Measurements from ENCODE around the gene ADAMTS2.

ADAMTS2 gene

DNA sequence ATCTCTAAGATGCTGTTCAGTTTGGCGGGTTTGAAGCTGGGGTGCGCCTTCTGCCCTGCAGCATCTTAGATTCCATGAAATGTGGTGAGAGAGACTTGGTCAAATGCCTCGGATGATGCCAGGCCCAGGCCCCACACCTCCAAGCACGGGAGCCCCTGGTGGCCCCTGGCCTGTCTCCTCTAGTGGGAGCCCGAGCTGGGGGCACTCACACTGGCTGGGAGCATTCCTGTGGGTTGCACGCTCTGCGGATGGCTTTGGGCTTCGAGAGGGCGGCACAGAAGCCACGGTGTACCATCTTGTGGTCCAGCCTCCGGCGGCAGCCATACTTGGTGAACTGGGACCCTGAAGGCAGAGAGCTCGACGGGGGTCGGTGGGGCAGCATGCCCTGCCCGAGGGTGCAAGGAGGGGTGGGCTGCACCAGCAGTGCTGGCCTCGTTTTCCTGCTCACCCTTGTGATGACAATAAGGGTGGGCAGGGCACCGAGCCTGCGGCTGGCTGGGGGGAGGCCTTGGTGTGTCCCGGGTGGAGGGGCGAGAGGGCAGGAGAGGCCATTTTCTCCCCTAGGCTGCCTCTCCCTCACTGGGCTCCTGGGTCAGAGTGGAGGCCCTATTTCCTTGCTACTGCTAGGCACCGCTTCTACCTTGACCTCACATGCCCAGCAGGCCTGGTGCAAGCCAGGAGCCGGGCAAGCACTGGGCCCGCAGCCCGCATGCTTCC is 219.3 kb downstream of the ADAMTS2 start:
- DNase-seq (ENCODE audit: low read depth, low spot score): no peak

DNA sequence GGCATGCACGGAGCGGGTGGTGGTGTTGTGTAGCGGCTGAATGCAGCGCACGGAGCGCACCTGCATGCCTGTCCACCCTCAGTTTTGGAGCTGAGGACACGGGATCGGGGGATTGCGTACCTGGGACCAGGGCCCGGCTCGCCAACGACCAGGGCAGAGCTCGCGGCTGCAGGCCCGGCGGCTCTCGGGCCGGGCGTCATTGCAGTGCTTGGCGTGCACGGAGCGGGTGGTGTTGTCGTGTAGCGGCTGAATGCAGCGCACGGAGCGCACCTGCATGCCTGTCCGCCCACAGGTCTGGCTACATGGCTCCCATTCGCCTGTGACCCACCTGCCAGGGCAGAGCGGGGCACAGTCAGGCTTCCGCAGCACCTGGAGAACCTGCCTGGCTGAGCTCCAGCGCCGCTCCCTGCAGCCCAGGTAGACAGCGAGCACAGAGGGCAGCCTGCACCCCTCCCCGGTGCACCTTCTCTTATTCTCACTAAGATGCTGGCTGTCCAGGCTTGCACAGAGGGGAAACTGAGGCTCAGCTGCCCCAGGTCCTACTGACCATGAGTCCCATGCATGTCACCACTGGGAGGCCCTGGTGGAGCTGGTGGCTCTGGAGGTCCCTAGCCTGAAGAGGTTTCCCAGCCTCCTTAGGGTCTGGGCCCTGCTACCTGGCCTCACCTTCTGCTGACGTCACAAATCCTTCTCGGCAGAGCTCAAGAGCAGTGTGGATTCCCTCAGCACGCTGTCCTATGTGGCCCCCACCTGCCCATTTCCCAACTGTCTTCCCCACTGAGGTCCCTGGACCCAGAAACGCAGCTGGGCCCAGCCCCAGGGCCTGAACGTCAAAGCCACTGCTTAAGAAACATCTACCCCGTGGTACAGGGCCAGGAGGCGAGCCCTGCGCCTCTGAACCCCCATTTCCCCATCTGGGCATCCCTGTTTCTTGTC is 220.1 kb downstream of the ADAMTS2 start:
- DNase-seq (ENCODE audit: low read depth, low spot score): no peak

DNA sequence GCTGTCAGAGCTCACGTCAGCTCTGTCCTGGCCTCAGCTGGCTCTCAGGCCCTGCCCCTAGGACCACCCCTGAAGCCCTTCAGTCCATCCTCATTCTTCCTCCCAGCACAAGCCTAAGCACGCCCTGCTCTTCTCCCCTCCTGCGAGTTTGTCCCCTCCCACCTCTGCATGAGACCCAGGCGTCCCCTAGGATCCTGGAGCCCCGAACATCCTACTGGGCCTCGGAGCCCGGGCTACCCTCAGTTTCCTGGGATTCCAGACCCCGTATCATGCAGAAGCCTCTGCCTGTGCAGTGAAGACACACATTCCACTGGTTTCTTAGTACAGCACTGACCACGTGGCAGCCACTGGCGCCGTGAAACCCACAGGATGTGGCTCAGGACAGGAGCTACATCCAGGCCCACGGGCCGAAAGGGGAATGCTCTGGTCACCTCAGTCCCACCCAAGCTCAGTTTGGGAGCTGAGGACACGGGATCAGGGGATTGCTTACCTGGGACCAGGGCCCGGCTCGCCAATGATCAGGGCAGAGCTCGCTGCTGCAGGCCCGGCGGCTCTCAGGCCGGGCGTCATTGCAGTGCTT is 220.9 kb downstream of the ADAMTS2 start:
- no peak for DNase-seq (ENCODE audit: low read depth, low spot score)

DNA sequence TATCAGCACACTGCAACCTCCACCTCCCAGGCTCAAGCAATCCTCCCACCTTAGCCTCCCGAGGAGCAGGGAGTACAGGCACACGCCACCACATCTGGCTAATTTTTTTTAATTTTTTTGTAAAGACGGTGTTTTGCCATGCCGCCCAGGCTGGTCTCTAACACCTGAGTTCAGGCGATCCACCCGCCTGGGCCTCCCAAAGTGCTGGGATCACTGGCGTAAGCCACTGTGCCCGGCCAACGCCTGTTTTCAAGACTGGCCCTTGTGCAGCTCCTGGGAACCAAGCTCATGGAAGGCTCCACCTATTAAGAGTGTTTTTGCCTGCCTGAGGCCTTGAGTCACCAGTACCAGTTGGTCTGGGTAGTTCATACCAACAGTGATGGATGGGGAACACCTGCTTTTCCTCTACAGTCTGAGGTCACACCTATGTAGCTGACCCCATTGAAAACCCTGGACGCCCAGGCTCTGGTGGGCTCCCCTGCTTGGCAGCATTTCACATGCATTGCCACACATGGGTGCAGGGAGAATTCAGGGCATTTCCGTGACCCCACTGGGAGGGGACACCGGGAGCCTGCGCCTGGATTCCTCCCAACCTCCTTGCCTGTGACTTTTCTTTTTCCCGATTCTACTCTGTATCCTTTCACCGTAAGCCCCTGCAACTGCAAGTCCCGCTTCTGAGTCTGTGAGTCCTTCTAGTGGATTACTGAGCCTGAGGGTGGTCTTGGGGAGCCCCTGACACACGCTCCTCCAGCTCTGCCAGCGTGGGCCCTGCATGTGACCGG is 221.6 kb downstream of the ADAMTS2 start:
- DNase-seq (ENCODE audit: low read depth, low spot score): no peak

DNA sequence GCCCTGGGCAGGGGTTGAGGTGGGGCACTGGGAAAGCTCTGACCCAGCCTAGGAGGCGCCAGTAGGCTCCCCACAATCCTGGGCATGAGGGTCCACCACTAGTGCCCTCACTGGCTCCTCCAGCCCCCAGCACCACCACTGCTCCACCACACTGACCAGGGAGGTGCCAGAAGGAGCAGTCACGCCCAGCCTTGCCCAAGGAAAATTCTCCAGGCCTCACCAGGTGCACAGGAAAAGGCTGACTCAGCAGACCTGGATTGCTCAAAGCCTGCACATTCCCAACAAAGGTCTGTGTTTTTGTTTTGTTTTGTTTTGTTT is 222.2 kb downstream of the ADAMTS2 start:
- DNase-seq (ENCODE audit: low read depth, low spot score): no peak

DNA sequence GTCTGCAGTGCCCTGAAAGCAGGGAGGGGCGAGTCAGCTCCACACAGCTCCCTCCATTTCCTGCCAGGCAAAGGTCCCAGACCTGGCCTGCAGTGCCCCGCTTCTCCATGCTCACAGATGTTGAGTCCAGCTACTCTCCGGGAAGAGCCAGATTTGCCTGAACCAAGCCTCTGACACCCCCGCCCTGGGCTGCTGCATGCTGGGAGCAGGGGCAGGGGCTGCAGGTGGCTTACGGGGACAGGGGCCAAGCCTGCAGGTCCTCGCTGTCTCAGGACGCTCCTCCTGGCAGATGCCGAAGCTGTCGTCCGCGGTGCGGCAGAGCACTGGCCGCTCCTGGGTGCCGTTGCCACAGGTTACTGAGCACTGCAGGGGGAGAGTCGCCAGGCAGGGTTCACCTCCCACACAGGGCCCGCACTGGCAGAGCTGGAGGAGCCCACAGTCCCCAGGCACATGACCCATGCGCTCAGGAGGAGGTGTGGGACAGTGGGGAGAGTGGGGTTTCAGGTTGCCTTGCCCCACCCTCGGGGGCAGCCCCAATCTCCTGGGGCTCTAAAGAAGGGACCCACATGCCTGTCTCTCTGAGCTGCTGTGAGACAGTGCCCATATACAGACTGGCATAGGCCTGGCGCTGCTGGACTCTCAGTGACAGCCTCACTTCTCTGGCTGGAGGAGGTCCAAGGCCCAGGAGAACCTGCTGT is 222.7 kb downstream of the ADAMTS2 start:
- no peak for DNase-seq (ENCODE audit: low read depth, low spot score)

DNA sequence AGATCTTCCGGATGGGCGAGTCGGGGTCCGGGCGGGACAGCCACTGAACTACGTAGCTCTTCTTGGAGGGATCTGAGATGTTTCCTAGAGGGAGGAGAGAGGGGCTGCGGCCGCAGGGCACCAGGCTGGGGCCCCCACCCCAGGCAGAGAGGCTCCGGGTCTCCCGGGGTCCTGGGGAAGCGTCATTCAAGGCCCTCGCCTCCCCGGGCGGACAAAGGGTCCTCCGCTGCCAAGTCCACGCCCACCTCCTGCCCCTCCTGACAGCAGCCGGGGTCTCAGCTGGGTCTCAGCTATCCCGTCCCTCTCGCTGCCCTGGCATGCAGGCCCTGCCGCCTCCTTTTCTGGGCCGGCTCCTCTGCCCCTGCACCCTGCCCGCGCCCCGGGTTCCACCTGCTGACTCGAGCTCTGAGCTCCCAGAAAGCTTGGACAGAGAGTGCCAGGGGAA is 223.6 kb downstream of the ADAMTS2 start:
- DNase-seq (ENCODE audit: low read depth, low spot score): no peak

DNA sequence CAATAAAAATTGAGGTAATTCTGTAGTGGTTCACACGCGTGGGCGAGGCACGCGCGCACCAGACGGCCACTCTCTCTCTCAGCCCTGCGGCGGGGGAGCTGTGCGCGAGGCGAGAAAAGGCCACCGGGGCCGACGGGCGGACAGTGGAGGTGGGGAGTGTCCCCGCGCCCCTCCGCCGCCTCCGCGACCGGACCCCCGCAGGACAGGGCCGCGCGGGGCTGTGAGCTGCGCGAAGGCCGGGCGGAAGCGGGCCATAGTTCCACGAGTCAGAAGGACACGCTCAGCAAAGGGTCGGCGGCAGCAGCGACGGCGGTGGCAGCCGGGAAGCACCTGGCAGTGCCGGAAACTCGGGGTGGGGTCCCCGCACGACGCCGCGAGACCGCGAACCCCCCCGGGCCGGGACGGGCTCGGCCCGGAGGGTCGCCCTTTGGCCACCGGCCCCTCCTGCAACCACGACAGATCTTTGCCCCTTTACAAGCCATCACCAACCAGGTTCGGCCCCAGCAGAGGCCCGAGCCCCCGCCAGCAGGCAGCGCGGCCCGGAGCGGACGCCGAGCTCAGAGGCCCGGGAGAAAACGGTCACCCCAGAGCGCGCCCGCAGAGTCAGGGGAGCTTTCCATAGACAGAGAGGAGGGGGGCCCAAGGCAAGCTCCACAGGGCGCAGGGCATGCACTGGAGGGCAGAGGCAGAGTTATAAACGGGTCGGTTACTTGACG is 224.2 kb downstream of the ADAMTS2 start:
- DNase-seq (ENCODE audit: low read depth, low spot score): no peak

DNA sequence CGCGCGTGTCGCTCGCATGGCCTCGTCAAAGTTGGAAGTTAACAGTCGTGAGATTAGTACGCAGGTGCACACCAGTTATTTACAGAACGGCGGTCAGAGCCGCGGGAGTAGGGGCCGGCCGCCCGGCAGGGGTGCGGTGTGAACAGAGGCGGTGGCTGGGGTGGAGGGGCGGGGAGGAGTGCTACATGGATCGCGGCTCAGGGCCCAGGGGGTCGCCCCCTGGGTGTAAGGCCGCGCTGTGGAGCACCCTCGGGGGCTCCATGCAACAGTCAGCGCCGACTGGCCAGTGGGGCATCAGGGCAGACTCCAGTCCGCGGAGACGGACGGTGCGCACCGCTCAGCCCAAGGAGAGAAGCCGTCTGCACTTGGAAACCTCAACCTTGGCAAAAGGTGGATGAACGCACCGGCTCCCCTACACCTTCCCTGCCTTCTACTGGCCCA is 224.8 kb downstream of the ADAMTS2 start:
- DNase-seq (ENCODE audit: low read depth, low spot score): no peak

DNA sequence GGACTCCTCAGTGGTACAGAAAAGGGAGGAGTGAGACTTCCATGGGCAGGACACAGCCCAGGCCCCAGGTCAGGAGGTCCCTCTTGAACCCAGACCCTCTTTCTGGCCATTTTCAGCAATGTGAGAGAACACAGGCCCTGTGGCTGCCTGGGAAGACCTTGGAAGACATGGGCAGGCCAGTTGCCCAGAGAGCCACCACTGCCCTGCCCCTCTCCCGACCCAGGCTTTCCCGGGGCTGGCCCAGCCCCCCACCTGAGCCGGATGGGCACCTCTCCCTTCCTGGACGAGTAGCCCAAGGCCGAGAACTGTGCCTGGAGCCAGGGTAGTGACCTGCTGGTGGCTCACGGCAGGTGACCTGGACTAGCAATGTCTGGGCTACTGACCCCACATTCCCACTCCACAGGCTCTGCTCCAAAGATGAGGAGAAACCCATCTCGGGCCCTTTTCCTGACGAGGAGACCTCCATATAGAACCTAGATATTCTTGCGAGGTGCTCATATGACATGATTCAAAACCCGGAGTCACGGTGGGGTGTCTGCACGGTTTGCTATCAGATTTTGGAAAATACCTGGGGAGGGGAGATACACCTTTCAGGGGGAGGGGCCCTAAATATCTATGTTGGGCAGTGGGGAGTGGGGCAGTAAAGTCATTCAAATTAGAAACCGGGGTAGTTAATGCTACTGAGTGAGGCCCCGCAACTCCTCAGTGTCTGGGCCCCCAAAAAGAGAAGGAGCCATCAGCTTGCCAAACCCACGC is 225.7 kb downstream of the ADAMTS2 start:
- DNase-seq (ENCODE audit: low read depth, low spot score): no peak

DNA sequence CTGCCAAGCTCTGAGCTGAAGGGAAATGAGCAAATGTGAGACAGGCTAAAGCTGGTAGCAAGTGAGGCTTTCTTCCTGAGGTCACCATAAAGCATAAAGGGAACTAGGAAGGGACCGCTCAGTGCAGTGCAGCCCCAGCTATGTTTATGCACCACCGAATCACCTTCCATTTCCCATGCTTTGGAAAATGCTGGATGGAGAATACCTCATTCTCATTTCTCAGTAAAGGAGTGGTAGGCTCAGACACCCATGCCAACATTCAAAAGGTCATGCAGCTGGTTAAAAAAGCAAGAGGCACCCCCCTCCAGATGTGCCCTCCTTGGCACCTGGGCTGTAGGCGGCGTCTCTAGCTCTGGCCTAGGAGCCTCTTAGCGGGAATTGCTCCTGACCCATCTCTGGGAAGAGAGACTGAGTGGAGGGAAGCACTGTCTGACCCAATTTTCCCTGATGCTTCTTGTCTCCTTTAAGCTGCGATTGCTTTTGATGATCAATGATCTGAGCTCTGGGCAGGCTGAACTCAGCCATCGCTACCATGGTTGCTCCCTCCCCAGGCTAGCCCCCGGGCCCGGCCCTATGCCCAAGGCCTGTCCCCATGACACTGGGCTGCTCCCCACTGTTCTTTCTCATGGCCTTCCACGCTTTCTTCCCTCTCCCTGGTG is 226.4 kb downstream of the ADAMTS2 start:
- DNase-seq (ENCODE audit: low read depth, low spot score): no peak

DNA sequence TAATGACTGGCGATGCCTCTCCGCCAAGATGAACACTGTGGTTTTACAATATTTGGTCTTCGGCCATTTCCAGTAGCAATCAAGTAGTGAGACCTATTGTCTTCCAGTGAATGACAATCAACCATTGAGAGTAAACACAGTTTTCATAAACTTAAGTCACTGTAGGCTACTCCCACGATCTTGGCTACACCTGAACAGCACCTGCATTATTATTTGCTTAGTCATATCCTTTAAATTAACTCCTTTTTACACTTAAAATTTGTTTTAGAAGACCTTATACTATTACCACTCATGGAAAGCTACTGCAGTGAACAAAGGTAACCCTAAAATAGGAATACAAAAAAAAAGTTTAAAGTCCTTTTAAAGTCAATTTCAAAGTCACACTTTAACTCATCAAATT is 226.9 kb downstream of the ADAMTS2 start:
- DNase-seq (ENCODE audit: low read depth, low spot score): no peak

DNA sequence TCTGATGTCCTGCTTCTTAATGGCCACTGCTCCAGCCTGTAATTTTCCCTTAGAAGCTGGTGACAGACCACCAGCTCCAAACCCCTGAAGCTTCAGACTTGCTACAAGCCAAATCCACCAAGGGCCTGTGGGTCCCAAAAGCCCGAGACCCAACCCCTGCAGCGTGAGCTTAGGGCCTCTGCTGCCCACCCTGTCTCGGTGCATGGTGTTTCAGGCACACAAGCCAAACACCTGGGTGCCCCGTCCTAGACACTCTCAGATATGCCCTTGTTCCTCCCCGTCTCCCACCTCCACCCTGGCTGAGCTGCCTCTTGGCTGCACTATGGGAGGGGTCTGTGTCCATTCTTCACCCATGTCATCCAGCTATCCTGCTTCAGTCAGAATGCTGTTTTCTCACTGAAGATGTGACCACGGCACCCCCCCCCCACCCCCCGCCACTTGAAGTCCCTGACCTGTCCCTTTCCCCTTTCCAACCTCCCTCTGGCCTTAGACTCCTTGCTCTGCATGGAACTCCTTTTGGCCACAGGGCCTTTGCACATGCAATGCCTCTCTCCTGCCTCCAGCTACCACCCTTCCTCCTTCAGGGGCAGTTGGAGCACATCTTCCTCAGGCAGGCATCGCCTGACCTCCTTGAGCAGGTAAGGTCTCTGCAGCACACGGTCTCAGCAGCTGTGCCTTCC is 229.3 kb downstream of the ADAMTS2 start:
- DNase-seq (ENCODE audit: low read depth, low spot score): no peak

DNA sequence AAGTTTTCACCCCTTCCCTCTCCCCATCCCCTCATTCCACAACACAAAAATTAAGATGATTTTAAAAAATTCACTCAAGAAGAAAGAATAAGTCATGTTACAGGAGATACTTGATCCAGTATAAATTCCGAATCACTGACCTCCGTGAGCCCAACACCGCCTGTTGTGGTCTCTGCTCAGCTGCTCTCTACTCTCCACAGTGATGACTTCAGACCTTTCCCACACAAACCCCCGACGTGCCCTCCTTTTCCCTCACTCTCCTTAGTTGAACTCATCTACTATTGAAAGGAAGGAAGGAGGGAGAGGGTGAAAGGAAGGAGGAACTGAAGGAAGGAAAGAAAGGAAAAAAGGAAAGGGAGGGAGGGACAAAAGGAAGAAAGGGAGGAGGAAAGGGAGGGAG is 230.0 kb downstream of the ADAMTS2 start:
- DNase-seq (ENCODE audit: low read depth, low spot score): no peak

DNA sequence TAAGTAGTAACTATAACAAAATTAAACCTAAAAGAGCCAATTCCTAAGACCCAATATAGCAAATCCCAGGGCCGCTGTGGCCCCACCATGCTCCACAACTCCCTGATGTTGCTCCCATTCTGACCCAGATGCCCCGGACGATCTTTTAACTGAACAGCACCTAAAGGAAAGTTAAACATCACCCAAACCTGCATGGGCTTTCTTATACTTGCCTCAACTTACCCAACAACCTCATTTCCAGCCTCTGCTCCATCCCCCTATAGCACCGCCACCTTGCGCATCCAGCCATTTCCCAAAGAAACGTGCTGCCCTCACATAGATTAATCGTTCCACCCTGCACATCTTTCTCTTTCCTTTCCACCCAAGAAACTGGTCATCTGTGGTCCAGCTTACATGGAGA is 230.5 kb downstream of the ADAMTS2 start:
- DNase-seq (ENCODE audit: low read depth, low spot score): no peak

DNA sequence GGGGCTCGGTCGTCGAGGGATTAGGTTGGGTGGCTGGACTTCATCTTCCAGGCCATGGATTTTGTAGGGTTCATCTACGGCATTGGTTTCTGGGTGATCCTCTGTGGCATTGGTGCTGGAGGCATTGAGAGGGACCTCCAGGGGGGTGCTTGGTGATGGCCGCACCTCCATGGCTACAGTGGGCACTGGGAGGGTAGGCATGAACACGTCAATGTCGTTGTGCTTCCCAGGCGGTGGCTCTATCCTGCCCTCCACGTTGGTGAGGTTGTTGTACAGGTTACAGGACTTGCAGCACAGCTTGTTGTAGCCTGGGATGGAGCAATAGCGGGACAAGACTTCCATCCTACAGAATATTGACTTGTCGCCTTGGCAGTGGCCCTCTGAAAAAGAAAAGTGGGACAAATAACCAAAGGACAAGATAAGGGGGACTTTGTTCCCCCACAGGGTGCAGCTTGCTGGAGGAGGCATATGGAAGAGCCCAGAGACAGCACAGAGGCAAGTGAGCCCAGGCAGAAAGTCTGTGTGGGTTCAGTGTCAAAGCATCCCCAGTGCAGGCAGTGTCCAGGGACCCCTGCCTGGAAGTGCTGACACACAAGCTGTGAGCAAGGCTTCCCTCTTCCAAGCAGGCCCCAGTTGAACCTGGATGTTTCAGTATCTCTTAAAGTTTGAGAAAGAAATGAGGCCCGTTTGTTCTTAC is 231.2 kb downstream of the ADAMTS2 start:
- no peak for DNase-seq (ENCODE audit: low read depth, low spot score)

DNA sequence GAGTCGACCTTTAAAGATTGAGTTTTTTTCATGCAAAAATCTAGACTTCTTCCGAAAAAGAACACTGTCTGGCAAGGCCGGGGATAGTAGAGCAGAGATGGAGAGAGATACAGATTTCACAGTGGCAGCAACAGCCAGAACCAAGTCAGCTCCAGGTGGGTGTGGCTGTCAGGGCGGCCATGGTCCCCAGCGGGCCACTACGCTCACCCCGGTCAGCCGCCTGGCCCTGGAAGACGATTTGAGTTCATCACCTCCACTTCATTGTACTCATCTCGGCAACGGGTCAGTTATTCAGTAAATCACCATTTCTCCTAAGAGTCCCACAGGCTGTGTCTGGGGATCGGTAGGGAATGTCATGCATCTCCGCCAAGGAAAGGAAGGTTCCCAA is 232.1 kb downstream of the ADAMTS2 start:
- DNase-seq (ENCODE audit: low read depth, low spot score): no peak

DNA sequence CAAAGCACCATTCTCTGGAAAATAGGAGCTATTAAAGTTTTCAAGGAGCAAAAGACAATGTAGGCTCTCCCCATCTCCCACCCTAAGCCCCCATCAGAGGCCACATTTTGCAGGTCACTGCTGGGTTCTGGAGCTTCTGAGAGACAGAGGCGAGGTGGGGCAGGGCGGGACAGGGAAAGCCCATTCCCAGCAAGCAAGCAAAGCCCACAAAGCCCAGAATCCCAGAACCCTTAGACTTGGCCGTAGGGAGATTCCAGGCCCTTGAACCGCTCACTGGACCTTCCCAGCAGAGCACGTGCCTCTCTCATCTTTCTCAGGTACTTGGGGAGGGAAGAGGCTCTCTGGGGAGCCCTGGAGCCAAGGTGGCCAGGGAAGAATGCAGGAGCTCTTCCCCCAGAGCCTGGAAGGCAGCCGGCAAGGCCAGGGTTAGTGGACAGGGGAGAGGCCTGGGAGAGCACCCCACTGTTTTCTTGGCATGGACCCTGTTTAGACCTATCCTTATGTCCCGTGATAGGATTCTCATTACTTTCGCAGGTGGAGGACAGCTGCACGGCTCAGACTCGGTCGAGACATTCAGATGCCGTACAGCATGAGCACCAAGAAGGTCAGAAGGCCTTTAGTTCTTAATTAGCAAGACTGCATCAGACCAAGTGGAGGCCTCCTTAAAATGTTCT is 232.7 kb downstream of the ADAMTS2 start:
- DNase-seq (ENCODE audit: low read depth, low spot score): no peak

Data from smooth muscle cell of the brain vasculature (primary cell).